ENCODE results near the gene RNASE4.
A peak's percentile ranks its signal among the peaks of the same experiment; 100 is the strongest.

The RNASE4 gene

GRCh38 chr14:20684662-20685456 lies 499 bp downstream of the RNASE4 start:
- CTCF ChIA-PET = interaction anchor here (1.0 to 13.8 kb wide), 11 partner anchors 14 to 357 kb away, joined by 3 to 199 read pairs (median 5); no protein-coding TSS in a partner anchor
- TF ChIP-seq CTCF (IDR thresholded peaks at IDR 0.05; ENCODE audit: control extremely low read depth, extremely low read depth, low read depth, missing control alignments) = no peak
- POLR2A ChIA-PET = interaction anchor here (1.2 kb wide), 1 partner anchor 342 kb away, joined by 3 read pairs; no protein-coding TSS in a partner anchor
- no peak for DNase-seq (ENCODE audit: extremely low spot score)

- CTCF ChIA-PET = interaction anchor here (0.8 to 13.8 kb wide), 6 partner anchors 11 to 285 kb away, joined by 3 to 199 read pairs (median 10); no protein-coding TSS in a partner anchor
- POLR2A ChIA-PET = no interaction called here
These were observed 2.2 kb downstream of the RNASE4 start for GRCh38 chr14:20686386-20687143.

GRCh38 chr14:20687362-20688166 lies 3.2 kb downstream of the RNASE4 start:
- no peak for TF ChIP-seq CTCF (IDR thresholded peaks at IDR 0.05; ENCODE audit: control extremely low read depth, extremely low read depth, low read depth, missing control alignments)
- ChIA-PET CTCF (interaction anchor here (0.8 to 13.8 kb wide), 7 partner anchors 10 to 284 kb away, joined by 3 to 199 read pairs (median 5); no protein-coding TSS in a partner anchor), POLR2A (no interaction called here)
- no peak for DNase-seq (ENCODE audit: extremely low spot score)

More at GRCh38 chr14:20686386-20687143, 2.2 kb downstream of the RNASE4 start:
- DNase-seq (ENCODE audit: extremely low spot score) = no peak
- TF ChIP-seq CTCF (IDR thresholded peaks at IDR 0.05; ENCODE audit: control extremely low read depth, extremely low read depth, low read depth, missing control alignments) = no peak

GRCh38 chr14:20688167-20688839 lies 3.9 kb downstream of the RNASE4 start, which contains the start of gene ANG:
TSS of gene ANG (plus strand) at chr14:20688764. CDS start at chr14:20693565, 4,801 bp downstream.
- no peak for DNase-seq (ENCODE audit: extremely low spot score)
- CTCF ChIA-PET = interaction anchor here (0.7 to 13.8 kb wide), 7 partner anchors 9 to 283 kb away, joined by 3 to 199 read pairs (median 5); no protein-coding TSS in a partner anchor
- POLR2A ChIA-PET = no interaction called here
- no peak for TF ChIP-seq CTCF (IDR thresholded peaks at IDR 0.05; ENCODE audit: control extremely low read depth, extremely low read depth, low read depth, missing control alignments)

GRCh38 chr14:20690848-20691640 lies 6.7 kb downstream of the RNASE4 start:
- peak; percentile 69 for DNase-seq (ENCODE audit: extremely low spot score)
- TF ChIP-seq CTCF (IDR thresholded peaks at IDR 0.05; ENCODE audit: control extremely low read depth, extremely low read depth, low read depth, missing control alignments) = peak; percentile 76
- ChIA-PET CTCF (interaction anchor here (0.7 to 8.8 kb wide), 45 partner anchors 10 to 401 kb away, joined by 3 to 128 read pairs (median 4); no protein-coding TSS in a partner anchor), POLR2A (interaction anchor here (0.6 kb wide), 1 partner anchor 85 kb away, joined by 3 read pairs; no protein-coding TSS in a partner anchor)
